ENCODE data around the gene PLD6.

PLD6 gene

GRCh38 chr17:17167986-17168385 is 38.1 kb downstream of the PLD6 start:
- in situ Hi-C loops (cut with MboI; ENCODE audit: low pct_unique_long_range_greater_than_20kb, low sequenced_read_pairs, unreplicated experiment) = no loop called here
- no peak for TF ChIP-seq CTCF (IDR thresholded peaks at IDR 0.05; ENCODE audit: extremely low read depth, insufficient read depth, missing control alignments)
- DNase-seq (ENCODE audit: low spot score) = no peak

- no peak for TF ChIP-seq CTCF (IDR thresholded peaks at IDR 0.05; ENCODE audit: extremely low read depth, insufficient read depth, missing control alignments)
- no peak for DNase-seq (ENCODE audit: low spot score)
- in situ Hi-C loops (cut with MboI; ENCODE audit: low pct_unique_long_range_greater_than_20kb, low sequenced_read_pairs, unreplicated experiment) = no loop called here
These were observed 38.8 kb downstream of the PLD6 start for GRCh38 chr17:17167356-17167755.

GRCh38 chr17:17166446-17166845 is 39.7 kb downstream of the PLD6 start:
- in situ Hi-C loops (cut with MboI; ENCODE audit: low pct_unique_long_range_greater_than_20kb, low sequenced_read_pairs, unreplicated experiment) = no loop called here
- no peak for TF ChIP-seq CTCF (IDR thresholded peaks at IDR 0.05; ENCODE audit: extremely low read depth, insufficient read depth, missing control alignments)
- no peak for DNase-seq (ENCODE audit: low spot score)

GRCh38 chr17:17165666-17166308 is 40.3 kb downstream of the PLD6 start:
- no peak for DNase-seq (ENCODE audit: low spot score)
- in situ Hi-C loops (cut with MboI; ENCODE audit: low pct_unique_long_range_greater_than_20kb, low sequenced_read_pairs, unreplicated experiment) = no loop called here
- TF ChIP-seq CTCF (IDR thresholded peaks at IDR 0.05; ENCODE audit: extremely low read depth, insufficient read depth, missing control alignments) = no peak

- no peak for TF ChIP-seq CTCF (IDR thresholded peaks at IDR 0.05; ENCODE audit: extremely low read depth, insufficient read depth, missing control alignments)
- no peak for DNase-seq (ENCODE audit: low spot score)
- in situ Hi-C loops (cut with MboI; ENCODE audit: low pct_unique_long_range_greater_than_20kb, low sequenced_read_pairs, unreplicated experiment) = no loop called here
These were observed 41.5 kb downstream of the PLD6 start for GRCh38 chr17:17164676-17165075.

GRCh38 chr17:17164156-17164555 is 42.0 kb downstream of the PLD6 start:
- no peak for TF ChIP-seq CTCF (IDR thresholded peaks at IDR 0.05; ENCODE audit: extremely low read depth, insufficient read depth, missing control alignments)
- in situ Hi-C loops (cut with MboI; ENCODE audit: low pct_unique_long_range_greater_than_20kb, low sequenced_read_pairs, unreplicated experiment) = no loop called here
- no peak for DNase-seq (ENCODE audit: low spot score)

All from GM13977 (cell line).